ENCODE measurements around the gene EIF4E1B.

The EIF4E1B gene

GRCh38 chr5:176680226-176680563, 49.7 kb downstream of the EIF4E1B start:
- ChIA-PET CTCF (interaction anchor here (1.6 kb wide), 1 partner anchor 19 kb away, joined by 6 read pairs; no protein-coding TSS in a partner anchor), POLR2A (no interaction called here)
- no peak for TF ChIP-seq NFRKB (IDR thresholded peaks at IDR 0.05)
- no peak for TF ChIP-seq ZNF384 (IDR thresholded peaks at IDR 0.05)
- TF ChIP-seq HDGF (IDR thresholded peaks at IDR 0.05; ENCODE audit: borderline replicate concordance) = no peak
- TF ChIP-seq SUZ12 (IDR thresholded peaks at IDR 0.05) = no peak
- no peak for TF ChIP-seq LEF1 (IDR thresholded peaks at IDR 0.05; ENCODE audit: borderline replicate concordance)
- TF ChIP-seq FOXA1 (IDR thresholded peaks at IDR 0.05) = no peak
- TF ChIP-seq ELF4 (IDR thresholded peaks at IDR 0.05) = no peak
- no peak for TF ChIP-seq SP1 (IDR thresholded peaks at IDR 0.05)
- TF ChIP-seq, protein P1, sequence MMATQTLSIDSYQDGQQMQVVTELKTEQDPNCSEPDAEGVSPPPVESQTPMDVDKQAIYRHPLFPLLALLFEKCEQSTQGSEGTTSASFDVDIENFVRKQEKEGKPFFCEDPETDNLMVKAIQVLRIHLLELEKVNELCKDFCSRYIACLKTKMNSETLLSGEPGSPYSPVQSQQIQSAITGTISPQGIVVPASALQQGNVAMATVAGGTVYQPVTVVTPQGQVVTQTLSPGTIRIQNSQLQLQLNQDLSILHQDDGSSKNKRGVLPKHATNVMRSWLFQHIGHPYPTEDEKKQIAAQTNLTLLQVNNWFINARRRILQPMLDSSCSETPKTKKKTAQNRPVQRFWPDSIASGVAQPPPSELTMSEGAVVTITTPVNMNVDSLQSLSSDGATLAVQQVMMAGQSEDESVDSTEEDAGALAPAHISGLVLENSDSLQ (IDR thresholded peaks at IDR 0.05) = no peak
- TF ChIP-seq ARNT (IDR thresholded peaks at IDR 0.05) = no peak
- no peak for TF ChIP-seq FOXM1 (IDR thresholded peaks at IDR 0.05; ENCODE audit: borderline replicate concordance)
- no peak for TF ChIP-seq L3MBTL2 (conservative IDR thresholded peaks at IDR 0.05)
- no peak for DNase-seq (ENCODE audit: extremely low spot score)

GRCh38 chr5:176682016-176682531, 51.6 kb downstream of the EIF4E1B start:
- CTCF ChIA-PET = interaction anchor here (0.6 kb wide), 1 partner anchor 992 kb away, joined by 4 read pairs; no protein-coding TSS in a partner anchor
- POLR2A ChIA-PET = no interaction called here
- DNase-seq (ENCODE audit: extremely low spot score) = no peak

DNA sequence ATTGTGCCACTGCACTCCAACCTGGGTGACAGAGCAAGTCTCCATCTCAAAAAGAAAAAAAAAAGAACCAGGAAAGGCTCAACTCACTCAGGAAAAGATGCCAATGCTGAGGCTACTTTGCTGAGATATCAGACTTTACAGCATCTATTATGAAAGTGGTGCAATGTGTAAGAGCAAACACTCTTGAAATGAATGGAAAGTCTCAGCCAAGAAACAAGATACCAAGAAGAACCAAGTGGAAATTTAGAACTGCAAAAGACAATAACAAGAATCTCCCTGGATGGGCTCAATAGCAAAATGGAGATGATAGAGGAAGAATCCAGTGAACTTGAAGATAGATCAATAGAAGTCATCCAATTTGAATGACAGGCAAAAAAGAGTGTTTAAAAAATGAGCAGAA, 54.5 kb downstream of the EIF4E1B start:
- CTCF ChIA-PET = interaction anchor here (1.1 to 2.5 kb wide), 2 partner anchors 16 to 24 kb away, joined by 4 to 12 read pairs; no protein-coding TSS in a partner anchor
- DNase-seq (ENCODE audit: extremely low spot score) = no peak
- POLR2A ChIA-PET = no interaction called here
- no peak for TF ChIP-seq FOXA1 (IDR thresholded peaks at IDR 0.05)

More at GRCh38 chr5:176682016-176682531, 51.6 kb downstream of the EIF4E1B start:
- TF ChIP-seq ZNF384 (IDR thresholded peaks at IDR 0.05) (no peak), TARDBP (IDR thresholded peaks at IDR 0.05) (no peak), CTBP1 (IDR thresholded peaks at IDR 0.05; ENCODE audit: borderline replicate concordance) (no peak), ARNT (IDR thresholded peaks at IDR 0.05) (no peak), SP1 (IDR thresholded peaks at IDR 0.05) (no peak), SUZ12 (IDR thresholded peaks at IDR 0.05) (no peak)
- TF ChIP-seq, protein P1 (IDR thresholded peaks at IDR 0.05) = no peak

DNA sequence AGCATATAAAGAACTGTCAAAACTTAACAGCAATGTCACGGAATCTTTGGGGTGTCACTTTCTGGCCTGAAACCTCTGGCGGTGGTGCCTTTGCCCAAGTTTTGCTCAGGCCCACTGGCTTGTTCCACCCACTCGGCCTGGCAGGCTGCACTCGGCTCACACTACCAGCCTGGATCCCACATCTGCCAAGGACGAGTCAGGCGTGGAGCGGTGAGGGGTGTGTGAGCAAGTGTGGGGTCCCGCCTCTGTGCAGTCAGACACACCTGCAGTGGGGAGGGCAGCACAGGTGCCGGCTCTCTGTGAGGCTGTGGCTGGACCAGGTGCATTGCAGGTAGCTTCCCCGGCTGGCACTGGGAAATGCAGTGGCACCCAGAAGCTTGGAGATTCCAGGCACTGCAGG, 56.8 kb downstream of the EIF4E1B start:
- ChIA-PET POLR2A (no interaction called here), CTCF (interaction anchor here (1.4 kb wide), 1 partner anchor 27 kb away, joined by 3 read pairs; no protein-coding TSS in a partner anchor)
- no peak for TF ChIP-seq BHLHE40 (IDR thresholded peaks at IDR 0.05; ENCODE audit: borderline replicate concordance)
- no peak for TF ChIP-seq SUZ12 (IDR thresholded peaks at IDR 0.05)
- no peak for TF ChIP-seq LEF1 (IDR thresholded peaks at IDR 0.05; ENCODE audit: borderline replicate concordance)
- TF ChIP-seq NFRKB (IDR thresholded peaks at IDR 0.05) = no peak
- TF ChIP-seq HDGF (IDR thresholded peaks at IDR 0.05; ENCODE audit: borderline replicate concordance) = no peak
- no peak for TF ChIP-seq FOXK2 (IDR thresholded peaks at IDR 0.05)
- TF ChIP-seq FOXM1 (IDR thresholded peaks at IDR 0.05; ENCODE audit: borderline replicate concordance) = no peak
- TF ChIP-seq SP1 (IDR thresholded peaks at IDR 0.05) = no peak
- DNase-seq (ENCODE audit: extremely low spot score) = no peak

DNA sequence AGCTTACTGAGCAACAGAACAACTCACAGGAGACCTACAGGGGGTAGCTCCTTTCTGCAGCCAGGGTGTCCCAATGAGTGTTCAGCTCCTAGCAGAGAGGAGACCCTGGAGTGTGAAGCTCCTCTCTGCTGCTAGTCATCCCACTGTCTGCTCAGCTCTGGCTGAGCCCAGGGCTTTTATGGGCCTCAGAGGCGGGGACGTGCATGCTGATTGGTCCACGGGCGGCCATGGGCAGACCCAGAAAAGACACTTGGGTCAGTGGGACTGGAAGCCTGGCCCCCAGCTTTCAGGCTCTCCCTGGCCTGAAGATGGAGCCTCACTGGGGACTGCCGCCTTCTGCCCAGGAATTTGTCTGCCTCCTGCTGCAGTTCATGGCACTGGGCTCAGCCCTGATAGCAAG, 57.4 kb downstream of the EIF4E1B start:
- DNase-seq (ENCODE audit: extremely low spot score) = no peak
- POLR2A ChIA-PET = no interaction called here
- CTCF ChIA-PET = interaction anchor here (1.4 kb wide), 1 partner anchor 27 kb away, joined by 3 read pairs; no protein-coding TSS in a partner anchor
- TF ChIP-seq FOXA1 (IDR thresholded peaks at IDR 0.05) = no peak
- TF ChIP-seq FOXK2 (IDR thresholded peaks at IDR 0.05) = no peak
- no peak for TF ChIP-seq SUZ12 (IDR thresholded peaks at IDR 0.05)
- no peak for TF ChIP-seq CTBP1 (IDR thresholded peaks at IDR 0.05; ENCODE audit: borderline replicate concordance)

- no peak for DNase-seq (ENCODE audit: extremely low spot score)
- CTCF ChIA-PET = interaction anchor here (0.6 kb wide), 1 partner anchor 300 kb away, joined by 3 read pairs; no protein-coding TSS in a partner anchor
- POLR2A ChIA-PET = no interaction called here
- TF ChIP-seq NFRKB (IDR thresholded peaks at IDR 0.05) = no peak
- TF ChIP-seq SUZ12 (IDR thresholded peaks at IDR 0.05) = no peak
- TF ChIP-seq HDGF (IDR thresholded peaks at IDR 0.05; ENCODE audit: borderline replicate concordance) = no peak
- no peak for TF ChIP-seq ELF4 (IDR thresholded peaks at IDR 0.05)
These were observed 60.4 kb downstream of the EIF4E1B start for GRCh38 chr5:176690911-176691310.

DNA sequence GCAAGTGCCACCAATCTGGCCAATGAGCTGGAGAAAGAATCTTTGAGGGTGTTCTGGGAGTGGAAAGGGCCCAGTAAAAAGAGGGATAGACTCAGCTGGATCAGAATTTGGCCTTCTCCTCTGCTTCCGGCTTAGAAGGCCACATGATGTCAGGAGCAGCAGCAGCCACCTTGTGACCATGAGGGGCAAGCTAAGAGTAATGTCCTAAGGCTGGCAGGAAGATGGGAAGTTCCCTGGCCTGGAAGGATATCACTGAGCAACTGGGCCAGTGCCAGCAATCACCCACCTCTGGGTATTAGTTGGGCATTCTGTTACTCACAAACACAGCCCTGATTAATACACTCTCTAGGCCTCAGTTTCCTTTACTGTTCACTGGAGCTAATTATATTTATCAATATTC, 61.0 kb downstream of the EIF4E1B start:
- ChIA-PET CTCF (interaction anchor here (0.9 to 4.3 kb wide), 2 partner anchors 31 to 45 kb away, joined by 4 to 27 read pairs; no protein-coding TSS in a partner anchor), POLR2A (no interaction called here)
- TF ChIP-seq SP1 (IDR thresholded peaks at IDR 0.05) = no peak
- no peak for TF ChIP-seq BHLHE40 (IDR thresholded peaks at IDR 0.05; ENCODE audit: borderline replicate concordance)
- no peak for TF ChIP-seq HDGF (IDR thresholded peaks at IDR 0.05; ENCODE audit: borderline replicate concordance)
- no peak for TF ChIP-seq LEF1 (IDR thresholded peaks at IDR 0.05; ENCODE audit: borderline replicate concordance)
- TF ChIP-seq FOXA1 (IDR thresholded peaks at IDR 0.05) = no peak
- no peak for TF ChIP-seq ZNF384 (IDR thresholded peaks at IDR 0.05)
- TF ChIP-seq SUZ12 (IDR thresholded peaks at IDR 0.05) = no peak
- no peak for TF ChIP-seq FOXK2 (IDR thresholded peaks at IDR 0.05)
- no peak for TF ChIP-seq ELF4 (IDR thresholded peaks at IDR 0.05)
- TF ChIP-seq, protein P1 (IDR thresholded peaks at IDR 0.05) = no peak
- no peak for TF ChIP-seq ARNT (IDR thresholded peaks at IDR 0.05)
- no peak for TF ChIP-seq TARDBP (IDR thresholded peaks at IDR 0.05)
- TF ChIP-seq CTBP1 (IDR thresholded peaks at IDR 0.05; ENCODE audit: borderline replicate concordance) = no peak
- TF ChIP-seq NFRKB (IDR thresholded peaks at IDR 0.05) = no peak
- TF ChIP-seq L3MBTL2 (conservative IDR thresholded peaks at IDR 0.05) = no peak
- TF ChIP-seq FOXM1 (IDR thresholded peaks at IDR 0.05; ENCODE audit: borderline replicate concordance) = no peak
- DNase-seq (ENCODE audit: extremely low spot score) = no peak

All from HEK293T (cell line).